ENCODE results near the gene TP53INP2. TPM values are rescaled to one million over a fixed set of nuclear protein-coding genes. Genes with fewer than 3 reads are reported as not detected.

TP53INP2 gene
- polyA plus RNA-seq, 3 donors, result 0.46 to 20.6 (median 0.66) TPM

DNA sequence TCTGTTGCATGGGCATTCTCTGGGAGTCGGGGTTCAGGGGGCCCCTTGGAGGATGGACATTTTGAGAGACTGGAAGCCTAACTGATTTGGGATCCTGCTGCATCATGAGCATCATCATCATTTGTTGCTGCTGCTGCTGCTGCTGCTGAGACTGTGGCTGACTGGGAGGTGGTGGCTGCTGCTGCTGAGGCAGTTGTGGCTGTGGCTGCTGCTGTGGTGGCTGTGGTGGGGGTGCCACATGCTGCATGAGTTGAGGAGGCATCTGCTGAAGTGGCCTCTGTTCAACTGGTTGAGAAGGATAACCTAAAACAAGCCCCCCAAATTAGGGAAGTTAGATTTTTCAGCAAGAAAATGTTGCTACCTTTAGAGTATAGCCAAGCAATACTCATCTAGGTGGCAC lies 38.9 kb downstream of the TP53INP2 start:
- no peak for DNase-seq
- H3K9ac ChIP-seq (ENCODE audit: insufficient read depth, low read length, poor library complexity, severe bottlenecking), result no peak overlapping the region
- H3K4me1 Mint-ChIP-seq, result no peaks in the 10 kb centered on the region
- no peak overlapping the region for H3K4me3 Mint-ChIP-seq
- no peaks in the 10 kb centered on the region for H3K4me1 ChIP-seq (ENCODE audit: control insufficient read depth in 1 of 2, insufficient read depth in 2 of 2, low read length in 2 of 2)
- H3K9me3 Mint-ChIP-seq, result no peaks in the 10 kb centered on the region
- no peaks in the 10 kb centered on the region for H3K9me3 ChIP-seq (replicated peaks in 1 of 2; ENCODE audit: control insufficient read depth in 1 of 2, insufficient read depth in 1 of 2, low read length in 2 of 2)
- WGBS (ENCODE audit: insufficient coverage), result 100% methylated on average over 1 of the region's 1 CpG
- H3K27ac Mint-ChIP-seq, result peak overlapping the region in 3 of 7 donors; percentile 46 to 80 (median 61)
- H3K79me2 ChIP-seq (ENCODE audit: insufficient read depth, low read length), result no peaks in the 10 kb centered on the region
- no peak overlapping the region for H3K4me2 ChIP-seq (replicated peaks; ENCODE audit: extremely low read depth, low read length, poor library complexity, severe bottlenecking)
- H3K4me3 ChIP-seq (replicated peaks in 1 of 3; ENCODE audit: low read depth in 2 of 3, low read length in 3 of 3), result no peak overlapping the region
- TF ChIP-seq, protein P1, sequence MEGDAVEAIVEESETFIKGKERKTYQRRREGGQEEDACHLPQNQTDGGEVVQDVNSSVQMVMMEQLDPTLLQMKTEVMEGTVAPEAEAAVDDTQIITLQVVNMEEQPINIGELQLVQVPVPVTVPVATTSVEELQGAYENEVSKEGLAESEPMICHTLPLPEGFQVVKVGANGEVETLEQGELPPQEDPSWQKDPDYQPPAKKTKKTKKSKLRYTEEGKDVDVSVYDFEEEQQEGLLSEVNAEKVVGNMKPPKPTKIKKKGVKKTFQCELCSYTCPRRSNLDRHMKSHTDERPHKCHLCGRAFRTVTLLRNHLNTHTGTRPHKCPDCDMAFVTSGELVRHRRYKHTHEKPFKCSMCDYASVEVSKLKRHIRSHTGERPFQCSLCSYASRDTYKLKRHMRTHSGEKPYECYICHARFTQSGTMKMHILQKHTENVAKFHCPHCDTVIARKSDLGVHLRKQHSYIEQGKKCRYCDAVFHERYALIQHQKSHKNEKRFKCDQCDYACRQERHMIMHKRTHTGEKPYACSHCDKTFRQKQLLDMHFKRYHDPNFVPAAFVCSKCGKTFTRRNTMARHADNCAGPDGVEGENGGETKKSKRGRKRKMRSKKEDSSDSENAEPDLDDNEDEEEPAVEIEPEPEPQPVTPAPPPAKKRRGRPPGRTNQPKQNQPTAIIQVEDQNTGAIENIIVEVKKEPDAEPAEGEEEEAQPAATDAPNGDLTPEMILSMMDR (IDR thresholded peaks at IDR 0.05), result no peak
- H3K27me3 Mint-ChIP-seq (ENCODE audit: low read depth in 3 of 3), result peaks cover 0 to 1% (median 0%) of the 10 kb centered on the region in 3 donors
- peaks cover 77 to 100% of the 10 kb centered on the region in 2 donors for H3K36me3 ChIP-seq (replicated peaks in 1 of 2; ENCODE audit: control insufficient read depth in 1 of 2, insufficient read depth in 2 of 2, low read length in 2 of 2)
- H4K20me1 ChIP-seq (ENCODE audit: insufficient read depth, low read length), result no peaks in the 10 kb centered on the region
- H3K36me3 Mint-ChIP-seq, result peaks cover 78 to 85% of the 10 kb centered on the region in 2 donors
- H3K27me3 ChIP-seq (ENCODE audit: control insufficient read depth in 2 of 2, insufficient read depth in 2 of 2, low read length in 2 of 2), result no peaks in the 10 kb centered on the region
- no peak overlapping the region for H3K27ac ChIP-seq (ENCODE audit: low read depth in 1 of 2, low read length in 2 of 2)
- intact Hi-C loops (cut with micrococcal nuclease), result no loop called here
- H2AFZ ChIP-seq (ENCODE audit: insufficient read depth, low read depth, low read length, poor library complexity, severe bottlenecking), result no peak overlapping the region

DNA sequence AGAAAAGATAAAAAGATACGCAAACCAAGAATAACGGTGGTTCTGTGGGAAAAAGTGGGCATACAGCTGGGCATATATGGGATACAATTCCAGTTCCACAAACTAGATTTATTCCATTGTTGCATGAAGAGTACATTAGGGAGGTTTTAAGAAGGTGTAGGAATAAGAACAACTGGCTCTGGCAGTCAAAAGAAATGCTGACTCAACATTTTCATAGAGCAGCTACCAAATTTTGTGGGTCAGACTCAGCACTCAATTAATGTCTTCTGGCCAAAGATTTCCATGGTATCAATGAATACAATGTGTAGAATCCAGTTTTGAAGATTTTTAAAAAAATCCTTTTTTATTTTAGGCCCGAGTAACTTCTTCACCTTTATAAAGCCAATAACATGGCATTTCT lies 40.2 kb downstream of the TP53INP2 start:
- Histone ChIP-seq H4K20me1 (ENCODE audit: insufficient read depth, low read length) (no peaks in the 10 kb centered on the region), H3K9me3 (replicated peaks in 1 of 2; ENCODE audit: control insufficient read depth in 1 of 2, insufficient read depth in 1 of 2, low read length in 2 of 2) (no peaks in the 10 kb centered on the region), H3K4me2 (replicated peaks; ENCODE audit: extremely low read depth, low read length, poor library complexity, severe bottlenecking) (no peak overlapping the region), H3K79me2 (ENCODE audit: insufficient read depth, low read length) (no peaks in the 10 kb centered on the region), H3K36me3 (replicated peaks in 1 of 2; ENCODE audit: control insufficient read depth in 1 of 2, insufficient read depth in 2 of 2, low read length in 2 of 2) (peaks cover 86 to 99% of the 10 kb centered on the region in 2 donors), H3K4me3 (replicated peaks in 1 of 3; ENCODE audit: low read depth in 2 of 3, low read length in 3 of 3) (no peak overlapping the region), H3K27ac (ENCODE audit: low read depth in 1 of 2, low read length in 2 of 2) (no peak overlapping the region), H3K27me3 (ENCODE audit: control insufficient read depth in 2 of 2, insufficient read depth in 2 of 2, low read length in 2 of 2) (no peaks in the 10 kb centered on the region), H3K9ac (ENCODE audit: insufficient read depth, low read length, poor library complexity, severe bottlenecking) (no peak overlapping the region), H2AFZ (ENCODE audit: insufficient read depth, low read depth, low read length, poor library complexity, severe bottlenecking) (no peak overlapping the region), H3K4me1 (ENCODE audit: control insufficient read depth in 1 of 2, insufficient read depth in 2 of 2, low read length in 2 of 2) (no peaks in the 10 kb centered on the region)
- H3K4me1 Mint-ChIP-seq, result no peaks in the 10 kb centered on the region
- WGBS (ENCODE audit: insufficient coverage), result 100% methylated on average over 1 of the region's 3 CpGs
- DNase-seq, result no peak
- TF ChIP-seq, protein P1 (IDR thresholded peaks at IDR 0.05), result no peak
- peaks cover 0 to 1% (median 0%) of the 10 kb centered on the region in 3 donors for H3K27me3 Mint-ChIP-seq (ENCODE audit: low read depth in 3 of 3)
- H3K36me3 Mint-ChIP-seq, result peaks cover 82 to 93% of the 10 kb centered on the region in 2 donors
- H3K4me3 Mint-ChIP-seq, result no peak overlapping the region
- intact Hi-C loops (cut with micrococcal nuclease), result no loop called here
- H3K9me3 Mint-ChIP-seq, result no peaks in the 10 kb centered on the region
- H3K27ac Mint-ChIP-seq, result no peak overlapping the region

All from CD14-positive monocyte (primary cell).